ENCODE data around the gene ANKFN1. TPM values are rescaled to one million over a fixed set of nuclear protein-coding genes. Genes with fewer than 3 reads are reported as not detected.

Gene ANKFN1
- total and polyA plus RNA-seq, 2 donors from 2014 or later = 0.19 TPM; not detected in 1

- intact Hi-C loops (cut with DNase I) = no loop called here
- DNase-seq (no peak), FAIRE-seq (no peak)
- H3K9ac ChIP-seq (ENCODE audit: low read length in 3 of 3) = no peak overlapping the region
- H3K36me3 ChIP-seq (ENCODE audit: control insufficient read depth in 2 of 3, insufficient read depth in 3 of 3, low read length in 3 of 3) = no peaks in the 10 kb centered on the region
- no peaks in the 10 kb centered on the region for H3K4me1 ChIP-seq (ENCODE audit: control insufficient read depth in 2 of 3, insufficient read depth in 2 of 3, low read depth in 1 of 3, low read length in 3 of 3)
- H3K4me3 ChIP-seq (ENCODE audit: low read length in 3 of 3) = no peak overlapping the region
- TF ChIP-seq CTCF (IDR thresholded peaks at IDR 0.05; ENCODE audit: borderline replicate concordance, extremely low read depth, insufficient read depth) = no peak
- no peak overlapping the region for H3K27ac ChIP-seq (ENCODE audit: low read depth in 2 of 2, low read length in 2 of 2)
- H3K27me3 ChIP-seq (ENCODE audit: control insufficient read depth, insufficient read depth, low read length) = no peaks in the 10 kb centered on the region
- no peaks in the 10 kb centered on the region for H3K9me3 ChIP-seq (ENCODE audit: control insufficient read depth in 2 of 3, insufficient read depth in 1 of 3, low read length in 3 of 3)
Observed at GRCh38 chr17:56486732-56487131, 333.5 kb downstream of the ANKFN1 start.

GRCh38 chr17:56488800-56489199 is 335.5 kb downstream of the ANKFN1 start:
- no peaks in the 10 kb centered on the region for H3K4me1 ChIP-seq (ENCODE audit: control insufficient read depth in 2 of 3, insufficient read depth in 2 of 3, low read depth in 1 of 3, low read length in 3 of 3)
- no peak overlapping the region for H3K27ac ChIP-seq (ENCODE audit: low read depth in 2 of 2, low read length in 2 of 2)
- no peak for FAIRE-seq
- no peak for DNase-seq
- no peak overlapping the region for H3K9ac ChIP-seq (ENCODE audit: low read length in 3 of 3)
- H3K4me3 ChIP-seq (ENCODE audit: low read length in 3 of 3) = no peak overlapping the region
- intact Hi-C loops (cut with DNase I) = no loop called here
- TF ChIP-seq CTCF (IDR thresholded peaks at IDR 0.05; ENCODE audit: borderline replicate concordance, extremely low read depth, insufficient read depth) = no peak
- H3K36me3 ChIP-seq (ENCODE audit: control insufficient read depth in 2 of 3, insufficient read depth in 3 of 3, low read length in 3 of 3) = no peaks in the 10 kb centered on the region
- no peaks in the 10 kb centered on the region for H3K27me3 ChIP-seq (ENCODE audit: control insufficient read depth, insufficient read depth, low read length)
- no peaks in the 10 kb centered on the region for H3K9me3 ChIP-seq (ENCODE audit: control insufficient read depth in 2 of 3, insufficient read depth in 1 of 3, low read length in 3 of 3)

- DNase-seq (no peak), FAIRE-seq (no peak)
- H3K27me3 ChIP-seq (ENCODE audit: control insufficient read depth, insufficient read depth, low read length) = no peaks in the 10 kb centered on the region
- H3K4me3 ChIP-seq (ENCODE audit: low read length in 3 of 3) = no peak overlapping the region
- no peaks in the 10 kb centered on the region for H3K36me3 ChIP-seq (ENCODE audit: control insufficient read depth in 2 of 3, insufficient read depth in 3 of 3, low read length in 3 of 3)
- H3K4me1 ChIP-seq (ENCODE audit: control insufficient read depth in 2 of 3, insufficient read depth in 2 of 3, low read depth in 1 of 3, low read length in 3 of 3) = no peaks in the 10 kb centered on the region
- no peak overlapping the region for H3K27ac ChIP-seq (ENCODE audit: low read depth in 2 of 2, low read length in 2 of 2)
- H3K9ac ChIP-seq (ENCODE audit: low read length in 3 of 3) = no peak overlapping the region
- intact Hi-C loops (cut with DNase I) = no loop called here
- no peaks in the 10 kb centered on the region for H3K9me3 ChIP-seq (ENCODE audit: control insufficient read depth in 2 of 3, insufficient read depth in 1 of 3, low read length in 3 of 3)
- no peak for TF ChIP-seq CTCF (IDR thresholded peaks at IDR 0.05; ENCODE audit: borderline replicate concordance, extremely low read depth, insufficient read depth)
Observed at GRCh38 chr17:56489980-56490379, 336.7 kb downstream of the ANKFN1 start.

- Histone ChIP-seq H3K27ac (ENCODE audit: low read depth in 2 of 2, low read length in 2 of 2) (no peak overlapping the region), H3K9me3 (ENCODE audit: control insufficient read depth in 2 of 3, insufficient read depth in 1 of 3, low read length in 3 of 3) (no peaks in the 10 kb centered on the region), H3K27me3 (ENCODE audit: control insufficient read depth, insufficient read depth, low read length) (no peaks in the 10 kb centered on the region), H3K4me1 (ENCODE audit: control insufficient read depth in 2 of 3, insufficient read depth in 2 of 3, low read depth in 1 of 3, low read length in 3 of 3) (no peaks in the 10 kb centered on the region), H3K9ac (ENCODE audit: low read length in 3 of 3) (no peak overlapping the region), H3K36me3 (ENCODE audit: control insufficient read depth in 2 of 3, insufficient read depth in 3 of 3, low read length in 3 of 3) (no peaks in the 10 kb centered on the region), H3K4me3 (ENCODE audit: low read length in 3 of 3) (no peak overlapping the region)
- FAIRE-seq (no peak), DNase-seq (no peak)
- no peak for TF ChIP-seq CTCF (IDR thresholded peaks at IDR 0.05; ENCODE audit: borderline replicate concordance, extremely low read depth, insufficient read depth)
- intact Hi-C loops (cut with DNase I) = no loop called here
Observed at GRCh38 chr17:56495556-56495955, 342.3 kb downstream of the ANKFN1 start.

Data from kidney (tissue), 14 donors.